ENCODE measurements around the gene RNASE13.

- TF ChIP-seq CTCF (IDR thresholded peaks at IDR 0.05 in 2 of 3, conservative IDR thresholded peaks at IDR 0.05 in 1 of 3; ENCODE audit: borderline replicate concordance in 1 of 3, insufficient read depth in 1 of 3, low read depth in 2 of 3, low read length in 2 of 3) (no peak), EZH2 (IDR thresholded peaks at IDR 0.05) (no peak), POLR2A (IDR thresholded peaks at IDR 0.05; ENCODE audit: borderline replicate concordance, extremely low read depth, insufficient read depth, insufficient read length) (no peak), ZFX (IDR thresholded peaks at IDR 0.05) (no peak), MAX (IDR thresholded peaks at IDR 0.05) (no peak), JUND (IDR thresholded peaks at IDR 0.05) (no peak), ATF3 (IDR thresholded peaks at IDR 0.05) (no peak), RAD21 (IDR thresholded peaks at IDR 0.05; ENCODE audit: low read depth) (no peak), EZH2phosphoT487 (IDR thresholded peaks at IDR 0.05; ENCODE audit: borderline replicate concordance) (no peak), POLR2AphosphoS5 (IDR thresholded peaks at IDR 0.05; ENCODE audit: low read depth, low read length) (no peak), REST (IDR thresholded peaks at IDR 0.05; ENCODE audit: low read depth) (no peak)
Measured at GRCh38 chr14:21050597-21050996, 16.0 kb upstream of the RNASE13 start.
